Measurements from ENCODE around the gene ING1.
"Not testable (repeated sequence)": the region's sequence is repeated elsewhere in the genome, so short reads cannot be mapped to it uniquely, and the experiment has no call there.

ING1 gene

GRCh38 chr13:110713642-110713952 is at the start of gene ING1:
TSS of gene ING1 (plus strand) at chr13:110713700. CDS start at chr13:110714150, 450 bp downstream.
- DNase-seq = no peak

GRCh38 chr13:110664041-110664440 is 49.5 kb upstream of the ING1 start:
- no peak for DNase-seq

DNA sequence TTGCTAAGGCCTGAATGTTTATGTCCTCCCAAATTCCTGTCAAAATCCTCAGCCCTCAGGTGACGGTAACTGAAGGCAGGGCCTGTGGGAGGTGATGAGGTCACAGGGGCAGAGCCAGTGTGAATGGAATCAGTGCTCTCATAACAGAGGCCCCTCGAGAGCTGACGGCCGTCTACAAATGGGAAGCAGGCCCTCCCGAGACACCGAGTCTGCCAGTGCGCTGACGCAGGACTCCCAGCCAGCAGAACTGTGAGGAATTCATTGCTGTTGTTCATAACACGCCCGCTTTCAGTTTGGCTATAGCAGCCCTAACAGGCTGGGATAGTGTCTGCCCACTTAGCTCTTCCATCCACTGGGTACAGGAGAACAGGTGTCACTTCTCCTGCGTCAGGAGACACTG is 48.8 kb upstream of the ING1 start:
- DNase-seq = no peak

DNA sequence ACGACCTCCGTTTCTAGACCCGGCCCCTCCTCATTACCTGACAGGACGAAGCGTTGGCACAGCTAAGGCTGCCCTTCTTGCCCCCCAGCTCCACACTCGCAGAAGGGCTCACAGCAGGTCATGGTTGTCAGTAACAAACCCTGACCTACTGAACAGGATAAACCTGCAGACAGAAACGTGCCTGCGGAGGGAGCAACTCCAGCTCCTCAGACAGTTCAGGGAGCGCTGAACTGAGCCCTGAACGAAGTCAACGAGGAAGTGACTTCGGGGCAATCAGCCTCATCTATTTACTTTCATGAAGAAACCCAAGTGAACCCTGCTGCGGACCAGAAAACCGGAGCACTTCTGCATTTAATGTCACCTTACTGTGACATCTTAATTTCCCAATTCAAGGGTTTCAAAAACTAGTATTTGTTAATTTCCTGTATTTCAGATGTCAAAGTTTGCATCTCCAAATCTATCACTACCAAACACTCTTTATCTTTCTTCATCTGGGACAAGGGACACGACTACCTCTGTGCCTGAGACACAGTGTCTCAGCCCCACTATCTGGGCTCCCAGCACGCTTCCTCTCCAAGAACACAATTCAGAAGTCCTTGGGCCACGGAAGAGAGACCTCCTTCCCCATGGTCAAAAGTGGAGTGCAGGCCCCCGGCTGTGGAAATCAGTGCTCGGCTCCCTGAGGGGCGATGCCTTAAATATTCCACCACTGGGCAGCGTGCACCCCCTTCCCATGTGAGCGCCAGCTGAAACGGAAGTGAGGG is 47.8 kb upstream of the ING1 start:
- DNase-seq = no peak

DNA sequence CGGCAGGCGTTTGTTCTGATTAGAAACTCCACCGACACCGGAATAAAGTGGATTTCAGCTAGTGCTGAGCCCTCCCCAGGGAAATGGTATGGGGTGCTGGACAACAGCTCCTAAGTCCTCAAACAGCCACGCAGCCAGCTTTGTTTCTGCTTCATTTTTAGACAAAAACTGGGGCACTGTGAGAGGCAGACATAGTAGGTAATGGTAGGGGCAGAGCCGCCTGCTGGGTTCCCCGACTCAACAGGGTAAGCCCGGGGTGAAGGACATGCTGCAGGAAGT is 47.3 kb upstream of the ING1 start:
- no peak for DNase-seq

DNA sequence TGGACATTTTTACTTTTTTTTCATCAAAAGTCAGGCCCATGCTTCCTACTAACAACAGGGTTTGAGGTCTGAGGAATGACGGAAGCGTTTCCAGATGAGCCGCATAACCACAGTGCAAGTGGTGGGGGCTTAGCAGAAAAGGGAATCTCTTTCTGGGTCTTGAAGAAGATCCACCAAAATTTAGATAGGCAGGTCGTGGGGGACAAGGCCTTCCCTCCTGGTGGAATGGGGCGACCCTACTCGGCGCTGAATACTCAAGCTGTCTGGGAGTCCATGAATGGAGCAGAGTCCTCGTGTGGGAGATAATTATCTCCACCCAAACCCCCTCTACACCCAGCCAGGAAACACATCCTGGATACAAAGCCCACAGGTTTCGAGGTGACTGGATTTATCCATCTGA is 44.5 kb upstream of the ING1 start:
- DNase-seq = no peak

DNA sequence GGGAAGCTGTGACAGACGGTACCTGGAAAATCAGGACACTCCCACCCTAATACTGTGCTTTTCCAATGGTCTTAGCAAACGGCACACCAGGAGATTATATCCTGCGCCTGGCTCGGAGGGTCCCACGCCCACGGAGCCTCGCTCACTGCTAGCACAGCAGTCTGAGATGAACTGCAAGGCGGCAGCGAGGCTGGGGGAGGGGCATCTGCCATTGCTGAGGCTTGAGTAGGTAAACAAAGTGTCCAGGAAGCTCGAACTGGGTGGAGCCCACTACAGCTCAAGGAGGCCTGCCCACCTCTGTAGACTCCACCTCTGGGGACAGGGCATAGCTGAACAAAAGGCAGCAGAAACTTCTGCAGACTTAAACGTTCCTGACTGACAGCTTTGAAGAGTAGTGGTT is 43.7 kb upstream of the ING1 start:
- DNase-seq = not testable (repeated sequence)

DNA sequence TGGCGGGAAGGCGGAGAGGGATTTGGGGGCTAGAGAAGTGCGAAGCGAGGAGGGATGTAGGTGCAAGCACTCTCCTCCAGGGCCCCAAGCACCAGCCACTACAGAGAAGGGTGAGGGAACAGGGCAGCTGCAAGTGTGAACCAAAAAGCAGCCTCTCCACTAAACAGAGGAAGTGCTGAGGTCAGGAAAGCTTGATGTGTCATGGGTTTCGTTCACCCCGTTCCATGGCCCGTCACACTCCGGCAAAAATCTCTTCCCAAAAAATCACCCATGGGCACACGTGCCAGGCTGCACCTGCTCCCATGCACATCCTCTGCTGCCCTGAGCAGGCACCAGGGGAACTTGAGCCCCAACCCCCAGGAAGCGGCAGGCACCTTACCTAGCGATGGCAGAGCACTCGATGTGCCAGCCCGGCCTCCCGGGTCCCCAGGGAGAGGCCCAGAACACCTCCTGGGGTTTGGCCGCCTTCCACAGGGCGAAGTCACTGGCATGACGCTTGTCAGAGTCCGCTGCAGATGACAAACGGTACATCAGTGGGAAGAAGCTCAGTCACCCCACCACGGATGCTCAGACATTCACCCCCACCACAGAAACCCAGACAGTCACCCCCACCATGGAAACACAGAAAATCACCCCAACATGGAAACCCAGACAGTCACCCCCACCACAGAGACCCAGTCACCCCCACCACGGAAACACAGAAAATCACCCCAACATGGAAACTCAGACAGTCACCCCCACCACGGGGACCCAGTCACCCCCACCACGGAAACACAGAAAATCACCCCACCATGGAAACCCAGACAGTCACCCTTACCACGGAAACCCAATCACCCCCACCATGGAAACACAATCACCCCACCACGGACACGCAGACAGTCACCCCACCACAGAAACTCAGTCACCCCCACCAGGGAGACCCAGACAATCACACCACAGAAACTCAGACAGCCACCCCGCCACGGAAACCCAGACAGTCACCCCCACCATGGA is 36.6 kb upstream of the ING1 start:
- DNase-seq = no peak

GRCh38 chr13:110677731-110678545 is 35.6 kb upstream of the ING1 start:
- no peak for DNase-seq

DNA sequence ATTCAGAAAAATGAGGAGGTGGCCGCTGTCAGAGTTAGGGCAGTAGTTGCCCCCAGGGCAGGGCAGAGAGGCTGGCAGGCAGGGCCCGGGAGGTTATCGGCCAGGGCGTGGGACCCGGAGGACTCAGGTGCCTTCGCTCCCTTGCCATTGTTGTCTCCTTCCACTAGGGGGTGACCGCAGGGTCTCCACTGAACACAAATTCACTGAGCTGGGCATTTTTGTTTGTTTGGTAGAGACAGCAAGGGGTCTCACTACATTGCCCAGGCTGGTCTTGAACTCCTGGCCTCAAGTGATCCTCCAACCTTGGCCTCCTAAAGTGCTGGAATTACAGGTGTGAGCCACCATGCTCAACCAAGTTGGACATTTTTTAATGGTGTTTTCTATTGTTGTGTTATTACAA is 32.6 kb upstream of the ING1 start:
- no peak for DNase-seq

DNA sequence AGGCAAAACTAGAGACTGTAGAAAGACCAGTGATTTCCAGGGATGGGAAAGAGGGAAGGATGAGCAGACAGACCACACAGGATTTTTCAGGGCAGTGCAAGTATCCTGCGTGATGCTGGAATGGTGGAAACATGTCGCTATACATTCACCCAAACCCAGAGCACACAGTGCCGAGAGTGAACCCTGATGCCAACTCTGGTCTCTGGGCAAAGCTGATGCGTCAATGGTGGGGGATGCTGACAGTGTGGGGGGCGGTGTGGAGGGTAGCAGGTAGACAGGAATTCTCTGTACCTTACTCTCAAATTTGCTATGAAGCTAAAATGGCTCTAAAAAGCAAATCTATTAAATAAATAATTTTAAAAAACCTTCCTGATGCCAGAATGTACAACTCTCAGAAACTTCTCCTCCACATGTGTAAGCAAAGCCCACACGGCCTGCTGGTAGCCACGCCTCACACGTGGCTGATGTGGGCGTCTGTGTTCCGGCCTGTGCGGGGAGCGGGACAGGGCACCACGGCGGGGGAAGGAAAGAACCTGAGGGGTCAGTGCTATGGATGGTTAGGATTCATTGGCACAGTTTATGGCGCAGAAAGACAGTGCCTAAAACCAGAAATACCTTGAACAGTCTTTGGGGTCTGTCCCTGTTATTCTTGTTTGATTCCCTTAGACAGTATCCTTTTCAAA is 31.5 kb upstream of the ING1 start:
- DNase-seq = no peak

GRCh38 chr13:110682746-110683145 is 30.8 kb upstream of the ING1 start:
- DNase-seq = no peak

GRCh38 chr13:110683203-110683883 is 30.2 kb upstream of the ING1 start:
- no peak for DNase-seq

DNA sequence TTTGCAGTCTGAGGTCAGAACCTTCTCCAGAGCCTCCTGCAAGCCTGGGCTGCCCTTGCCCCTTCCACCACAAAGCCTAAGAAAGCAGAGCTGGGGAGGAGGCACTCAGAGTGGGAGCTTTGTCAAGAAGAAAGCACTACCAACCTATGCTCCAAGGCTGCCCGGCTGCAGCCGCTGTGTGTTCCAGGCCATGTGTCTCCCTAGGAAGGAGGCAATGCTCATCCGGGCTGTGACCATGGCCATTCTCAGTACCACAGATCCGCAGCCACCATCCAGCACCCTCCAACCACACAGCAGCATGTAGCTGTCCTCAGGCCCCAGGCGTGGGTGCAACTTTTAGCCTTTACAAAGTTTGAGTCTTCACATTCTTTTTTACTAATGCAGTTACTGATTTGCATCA is 29.6 kb upstream of the ING1 start:
- no peak for DNase-seq

DNA sequence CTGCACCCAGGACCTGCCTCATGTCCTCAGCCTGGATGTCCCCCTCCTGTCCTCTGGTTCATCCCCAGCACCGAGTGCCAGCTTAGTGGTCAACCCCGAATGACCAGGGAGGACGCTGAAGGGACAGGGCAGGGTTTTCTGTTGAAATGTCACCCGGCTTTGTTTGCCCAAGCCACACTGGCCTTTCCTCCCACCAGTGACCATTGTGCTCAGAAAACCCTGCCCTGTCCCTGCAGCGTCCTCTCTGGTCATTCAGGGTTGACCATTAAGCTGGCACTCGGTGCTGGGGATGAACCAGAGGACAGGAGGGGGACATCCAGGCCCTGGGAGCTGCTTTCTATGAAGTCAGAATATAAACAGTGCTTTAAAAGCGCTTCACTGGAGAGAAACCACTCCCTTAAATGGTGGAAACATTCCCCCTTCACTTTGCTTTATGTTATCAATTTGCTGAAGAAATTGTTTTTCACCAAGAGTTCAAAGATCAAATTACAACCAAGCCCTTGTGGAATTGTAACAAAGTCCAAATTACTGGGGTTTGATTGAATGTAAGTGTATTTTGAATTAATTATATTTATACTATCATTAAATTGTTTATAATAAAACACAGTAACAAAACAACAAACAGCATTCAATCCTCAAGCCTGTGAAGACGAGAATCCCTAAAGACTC is 29.0 kb upstream of the ING1 start:
- DNase-seq = no peak

- no peak for DNase-seq
These were observed 28.0 kb upstream of the ING1 start for GRCh38 chr13:110685305-110686020.

DNA sequence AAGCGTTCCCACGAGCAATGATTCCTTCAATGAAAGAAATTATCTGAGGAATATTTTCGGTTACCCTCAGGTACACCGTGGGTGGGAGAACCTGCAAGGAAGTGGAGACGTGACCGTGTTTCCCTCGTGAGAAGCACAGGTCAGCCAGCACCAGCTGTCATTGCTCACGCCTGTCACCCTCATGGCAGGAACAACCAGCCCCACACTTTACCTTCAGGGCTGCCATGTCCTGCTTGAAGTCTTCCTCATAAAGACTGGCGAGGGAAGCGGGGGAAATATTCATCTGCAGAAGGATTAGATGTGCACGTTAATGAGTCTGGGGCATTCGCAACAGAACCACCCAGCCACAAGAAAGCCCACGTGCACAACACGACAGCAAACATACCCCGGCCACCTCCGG is 25.8 kb upstream of the ING1 start:
- DNase-seq = no peak

GRCh38 chr13:110689041-110689440 is 24.5 kb upstream of the ING1 start:
- DNase-seq = no peak

- DNase-seq = no peak
These were observed 23.8 kb upstream of the ING1 start for GRCh38 chr13:110689711-110690110.

GRCh38 chr13:110690516-110690915 is 23.0 kb upstream of the ING1 start:
- DNase-seq = no peak

GRCh38 chr13:110695774-110696173 is 17.7 kb upstream of the ING1 start:
- not testable (repeated sequence) for DNase-seq

Measured in DMS 273 treated with DMSO at 0.1 percent for 48 hours (cell line).